ENCODE results near the gene ATP2B2. TPM values are rescaled to one million over a fixed set of nuclear protein-coding genes. Genes with fewer than 3 reads are reported as not detected.

ATP2B2 gene
- total and polyA plus RNA-seq, 10 of the 15 experiments (the other 5 are each of a cell fraction or from before 2014, with no cell fraction given): 0.04 TPM; not detected in 9

GRCh38 chr3:10365791-10366190 is 139.6 kb downstream of the ATP2B2 start (continued):
- TF ChIP-seq PRDM15 (CRISPR knock-in tag; IDR thresholded peaks at IDR 0.05) (no peak), JUNB (IDR thresholded peaks at IDR 0.05) (no peak), BCLAF1 (IDR thresholded peaks at IDR 0.05) (no peak), ZBTB4 (CRISPR knock-in tag; IDR thresholded peaks at IDR 0.05) (no peak), SMAD1 (IDR thresholded peaks at IDR 0.05; ENCODE audit: low read depth, partially characterized antibody) (no peak), E4F1 (IDR thresholded peaks at IDR 0.05; ENCODE audit: borderline replicate concordance, partially characterized antibody) (no peak)
